RWPE1 (cell line): Measurements from ENCODE around the gene SH3BP4.
A peak's percentile ranks its signal among the peaks of the same experiment; 100 is the strongest.

Experiments
- CTCF ChIA-PET: fragments of 350-600 bp; sonication (Branson Sonifier 250); formaldehyde crosslinking; extraction: SDS; loops from one replicate; lab custom pipeline; 2021; lab: Yijun Ruan, JAX
- POLR2A ChIA-PET: fragments of 400-600 bp; formaldehyde crosslinking; extraction: SDS; loops from one replicate; lab custom pipeline; 2020; ENCODE audit warnings: antibody characterized with exemption; ENCODE audit not compliant: low non-redundant PET; lab: Yijun Ruan, JAX
- DNase-seq: peaks from one replicate; pipeline ENCODE4 v3.0.0; 2012; ENCODE audit warnings: low spot score
- H3K27ac ChIP-seq: fragments of 450-650 bp; 2 replicates; pipeline ENCODE4 v1.5.1; 2017
- TF ChIP-seq, protein P1 (sequence below): fragments of 450-650 bp; conservative IDR thresholded peaks from 2 replicates; pipeline ENCODE4 v1.5.1; 2017; ENCODE audit warnings: low read depth, mild to moderate bottlenecking

The SH3BP4 gene

DNA sequence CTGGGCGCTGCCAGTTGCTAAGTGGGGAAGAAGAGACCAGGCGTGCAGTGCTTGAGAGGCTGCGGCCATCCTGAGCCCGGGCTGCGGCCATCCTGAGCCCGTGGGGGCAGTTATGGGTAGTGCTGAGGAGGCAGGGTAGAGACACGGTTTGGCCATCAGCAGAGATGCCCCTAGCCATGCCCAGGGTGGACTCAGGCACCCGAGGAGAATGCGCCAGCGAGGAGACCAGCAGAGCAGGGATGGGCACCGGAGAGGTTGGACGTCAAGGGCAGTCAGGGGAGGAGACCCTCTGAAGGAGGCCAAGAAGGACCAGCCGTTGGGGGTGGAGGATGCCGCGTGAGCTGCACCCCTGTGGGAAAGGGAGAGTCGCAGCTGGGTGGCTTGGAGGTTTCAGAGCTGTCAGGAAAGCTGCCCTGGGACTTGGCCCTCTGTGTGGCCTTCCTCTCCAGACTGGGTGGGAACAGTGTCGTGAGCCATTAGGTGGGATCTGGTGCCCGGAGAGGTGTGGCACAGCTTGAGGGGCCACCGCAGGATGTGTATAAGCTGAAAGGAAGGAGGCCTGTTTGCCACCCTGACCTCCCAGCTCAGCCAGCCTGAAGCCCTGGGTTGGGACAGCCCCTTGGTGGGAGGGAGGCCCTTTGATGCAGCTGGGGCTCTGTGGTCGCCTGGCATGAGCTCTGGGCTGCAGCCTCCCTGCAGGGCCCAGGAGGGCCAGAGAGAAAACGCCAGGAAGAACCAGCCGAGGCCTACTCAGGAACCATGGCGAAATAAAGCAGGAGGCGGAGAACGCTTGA lies 56.0 kb downstream of the SH3BP4 start:
- TF ChIP-seq, protein P1, sequence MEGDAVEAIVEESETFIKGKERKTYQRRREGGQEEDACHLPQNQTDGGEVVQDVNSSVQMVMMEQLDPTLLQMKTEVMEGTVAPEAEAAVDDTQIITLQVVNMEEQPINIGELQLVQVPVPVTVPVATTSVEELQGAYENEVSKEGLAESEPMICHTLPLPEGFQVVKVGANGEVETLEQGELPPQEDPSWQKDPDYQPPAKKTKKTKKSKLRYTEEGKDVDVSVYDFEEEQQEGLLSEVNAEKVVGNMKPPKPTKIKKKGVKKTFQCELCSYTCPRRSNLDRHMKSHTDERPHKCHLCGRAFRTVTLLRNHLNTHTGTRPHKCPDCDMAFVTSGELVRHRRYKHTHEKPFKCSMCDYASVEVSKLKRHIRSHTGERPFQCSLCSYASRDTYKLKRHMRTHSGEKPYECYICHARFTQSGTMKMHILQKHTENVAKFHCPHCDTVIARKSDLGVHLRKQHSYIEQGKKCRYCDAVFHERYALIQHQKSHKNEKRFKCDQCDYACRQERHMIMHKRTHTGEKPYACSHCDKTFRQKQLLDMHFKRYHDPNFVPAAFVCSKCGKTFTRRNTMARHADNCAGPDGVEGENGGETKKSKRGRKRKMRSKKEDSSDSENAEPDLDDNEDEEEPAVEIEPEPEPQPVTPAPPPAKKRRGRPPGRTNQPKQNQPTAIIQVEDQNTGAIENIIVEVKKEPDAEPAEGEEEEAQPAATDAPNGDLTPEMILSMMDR, result no peak
- H3K27ac ChIP-seq, result peak overlapping the region; percentile 44
- ChIA-PET CTCF (interaction anchor here (0.6 kb wide), 1 partner anchor 351 kb away, joined by 3 read pairs; no protein-coding TSS in a partner anchor), POLR2A (no interaction called here)
- DNase-seq, result no peak

- TF ChIP-seq, protein P1, result no peak
- H3K27ac ChIP-seq, result peak overlapping the region; percentile 44
- ChIA-PET POLR2A (interaction anchor here (0.7 kb wide), 1 partner anchor 16 kb away, joined by 3 read pairs; no protein-coding TSS in a partner anchor), CTCF (interaction anchor here (0.6 to 0.8 kb wide), 2 partner anchors 17 to 352 kb away, joined by 3 read pairs; no protein-coding TSS in a partner anchor)
- peak; percentile 91 for DNase-seq
Observed at GRCh38 chr2:235008584-235009044, 56.8 kb downstream of the SH3BP4 start.

DNA sequence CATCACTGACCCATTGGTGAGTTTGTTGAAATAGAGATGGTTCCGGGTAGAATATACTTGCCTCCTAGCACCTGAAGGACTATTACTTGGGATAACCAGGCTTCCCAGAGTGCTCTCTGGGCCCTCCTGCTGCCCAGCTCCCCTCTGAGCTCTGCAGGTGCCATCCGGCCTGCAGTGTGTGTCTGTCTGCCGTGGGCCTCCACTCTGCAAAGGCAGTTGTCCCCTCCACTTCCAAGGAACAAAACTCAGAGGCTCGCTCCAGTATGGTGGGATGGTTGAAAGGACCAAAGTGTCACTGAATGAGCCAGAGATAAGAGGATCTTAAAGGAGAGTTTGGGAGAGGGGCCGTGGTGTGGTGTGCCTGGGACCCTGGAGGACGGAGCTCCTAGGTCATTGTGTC lies 57.3 kb downstream of the SH3BP4 start:
- ChIA-PET CTCF (interaction anchor here (0.8 kb wide), 1 partner anchor 17 kb away, joined by 3 read pairs; no protein-coding TSS in a partner anchor), POLR2A (interaction anchor here (0.7 kb wide), 1 partner anchor 16 kb away, joined by 3 read pairs; no protein-coding TSS in a partner anchor)
- no peak for DNase-seq
- TF ChIP-seq, protein P1, result no peak
- H3K27ac ChIP-seq, result peak overlapping the region; percentile 44; the same call in 1 of the 2 replicates

DNA sequence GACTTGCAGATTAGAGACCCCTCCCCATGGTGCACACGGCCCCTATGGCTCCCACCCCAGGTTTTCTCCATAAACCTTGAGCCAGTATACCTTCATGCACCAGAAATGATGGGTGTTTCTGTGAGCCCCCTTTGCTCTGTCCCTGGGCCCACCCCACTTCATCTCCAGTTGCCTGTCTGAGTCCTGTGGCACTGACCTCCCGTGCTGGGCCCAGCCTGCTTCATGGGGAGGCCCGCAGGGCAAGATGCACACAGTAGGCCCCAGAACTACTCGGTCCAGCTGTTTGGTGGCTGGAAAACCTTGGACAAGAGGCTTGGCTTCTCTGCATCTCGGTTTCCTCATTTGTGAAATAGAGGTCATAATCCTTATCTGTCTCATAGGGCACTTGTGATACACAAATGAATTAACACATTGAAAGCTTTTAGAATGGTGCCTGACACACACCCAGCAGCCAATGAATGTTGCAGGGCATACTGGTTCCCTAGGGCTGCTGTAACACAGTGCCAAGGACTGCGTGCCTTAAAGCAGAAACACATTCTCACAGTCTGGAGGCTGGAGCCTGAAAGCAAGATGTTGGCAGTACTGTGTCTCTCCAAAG lies 58.4 kb downstream of the SH3BP4 start:
- TF ChIP-seq, protein P1, result no peak
- no peak for DNase-seq
- POLR2A ChIA-PET, result no interaction called here
- CTCF ChIA-PET, result no interaction called here
- H3K27ac ChIP-seq, result no peak overlapping the region

DNA sequence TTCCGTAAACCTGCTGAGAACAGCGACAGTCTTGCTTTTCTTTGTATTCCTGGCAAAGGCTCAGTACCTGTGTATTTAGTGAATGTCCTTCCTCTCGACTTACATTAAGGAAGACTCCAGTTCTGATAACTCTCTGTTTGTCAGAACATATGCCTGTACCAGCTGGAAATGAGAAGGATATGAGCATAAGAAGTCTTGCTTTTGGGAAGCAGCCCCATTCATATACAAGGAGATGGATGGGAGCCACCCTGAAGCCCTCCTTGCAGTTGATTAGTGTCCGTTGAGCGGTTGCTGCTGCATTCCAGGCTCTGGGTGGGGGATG lies 59.8 kb downstream of the SH3BP4 start:
- TF ChIP-seq, protein P1, result no peak
- ChIA-PET CTCF (no interaction called here), POLR2A (no interaction called here)
- H3K27ac ChIP-seq, result peak overlapping the region; percentile 2; the same call in 1 of the 2 replicates
- no peak for DNase-seq

- ChIA-PET POLR2A (no interaction called here), CTCF (no interaction called here)
- no peak for DNase-seq
- H3K27ac ChIP-seq, result peak overlapping the region; percentile 2; the same call in 1 of the 2 replicates
- TF ChIP-seq, protein P1, result no peak
Observed at GRCh38 chr2:235011929-235012631, 60.3 kb downstream of the SH3BP4 start.
